Measurements from ENCODE around the gene MAU2. TPM values are rescaled to one million over a fixed set of nuclear protein-coding genes. Genes with fewer than 3 reads are reported as not detected.

The MAU2 gene
- total and polyA plus RNA-seq, 2 of the 13 experiments (the other 11 are each of a cell fraction or from before 2014, with no cell fraction given): 16.8 to 33.8 TPM

DNA sequence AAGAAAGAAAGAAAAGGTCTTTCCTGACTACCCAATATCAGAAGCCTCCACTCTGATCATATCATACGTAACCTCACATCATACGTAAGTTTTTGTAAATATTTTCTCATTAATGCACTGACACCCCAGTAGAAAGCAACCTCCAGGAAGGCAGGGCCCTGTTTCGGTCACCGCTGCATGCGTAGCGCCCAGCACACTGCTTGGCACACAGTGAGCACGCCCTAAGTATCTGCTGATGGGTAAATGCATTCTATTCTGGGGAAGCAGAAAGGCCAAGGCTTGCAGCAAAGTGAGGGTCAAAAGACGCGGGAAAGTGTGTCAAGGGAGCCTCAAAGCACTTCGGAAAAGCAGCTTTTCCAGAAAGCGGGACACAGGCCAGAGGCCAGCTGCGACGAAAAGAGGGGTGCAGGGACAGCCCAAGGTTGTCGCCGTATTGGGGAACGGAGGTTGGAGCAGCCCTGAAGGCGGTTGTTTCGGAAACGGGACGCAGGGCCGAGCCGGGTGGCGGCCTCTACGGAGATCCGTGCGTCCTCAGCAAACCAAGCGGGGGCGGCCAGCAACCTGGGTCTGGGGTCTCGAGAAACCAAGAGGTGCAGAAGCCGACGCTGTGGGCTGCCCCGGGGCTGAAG is 783 bp upstream of the MAU2 start:
- H3K27ac ChIP-seq (ENCODE audit: extremely low read length, insufficient read depth, low read length): peak overlapping the region; percentile 85
- peak overlapping the region; percentile 82 to 100 (median 95) for H3K4me3 ChIP-seq (replicated peaks in 1 of 3; ENCODE audit: insufficient read depth in 1 of 3, low read depth in 2 of 3, low read length in 3 of 3)
- H2AFZ ChIP-seq (ENCODE audit: low read length): no peak overlapping the region
- BruUV-seq (replicated peaks): TSS peak; percentile 70
- peaks cover 26% of the 10 kb centered on the region for H3K4me1 ChIP-seq (ENCODE audit: insufficient read depth, low read length)
- DNase-seq (ENCODE audit: low spot score): no peak
- H3K27me3 ChIP-seq (ENCODE audit: control insufficient read depth in 1 of 2, insufficient read depth in 2 of 2, low read length in 2 of 2): no peaks in the 10 kb centered on the region; a peak in 1 of 5 replicates
- no peak for FAIRE-seq
- CTCF ChIA-PET (ENCODE audit: low intra/inter-chr PET ratio, low total read pairs): interaction anchor here (1.0 kb wide), 1 partner anchor 23 kb away, joined by 3 read pairs; no protein-coding TSS in a partner anchor
- H3K9me3 ChIP-seq (ENCODE audit: low read length): no peaks in the 10 kb centered on the region
- H3K79me2 ChIP-seq (ENCODE audit: insufficient read depth, low read length): peaks cover 44% of the 10 kb centered on the region
- 0 out of 2 replicates have a peak, but pooled peaks cover 3% of the 10 kb centered on the region for H4K20me1 ChIP-seq (ENCODE audit: insufficient read depth, low read length)
- intact Hi-C loops (cut with micrococcal nuclease; ENCODE audit: unreplicated experiment) (loop anchor here (2.0 to 5.0 kb wide), 2 partner anchors 48 to 127 kb away; partner anchors contain the start of genes BORCS8, RFXANK and TM6SF2), in situ Hi-C loops (cut with HindIII; ENCODE audit: extremely low pct_ligation_motif_present, low pct_unique_long_range_greater_than_20kb) (no loop called here)
- peaks cover 16 to 30% of the 10 kb centered on the region in 2 experiments for H3K36me3 ChIP-seq (replicated peaks in 1 of 2; ENCODE audit: control insufficient read depth in 1 of 2, insufficient read depth in 2 of 2, low read length in 2 of 2)
- H3K9ac ChIP-seq (ENCODE audit: insufficient read depth, low read depth, low read length): peak overlapping the region; percentile 98
- WGBS (ENCODE audit: low lambda C conversion rate): 2% methylated on average over 23 of the region's 32 CpGs
- H3K4me2 ChIP-seq (ENCODE audit: low read depth, low read length): peak overlapping the region; percentile 97
- peak; percentile 18 for ATAC-seq
- POLR2A ChIA-PET: interaction anchor here (1.5 kb wide), 1 partner anchor 45 kb away, joined by 3 read pairs; no protein-coding TSS in a partner anchor
- no peak for TF ChIP-seq SIX4 (CRISPR knock-in tag; IDR thresholded peaks at IDR 0.05)
- no peak for TF ChIP-seq ZNF777 (CRISPR knock-in tag; IDR thresholded peaks at IDR 0.05)
- TF ChIP-seq ZFP36L2 (CRISPR knock-in tag; IDR thresholded peaks at IDR 0.05): no peak
- TF ChIP-seq RARG (CRISPR knock-in tag; IDR thresholded peaks at IDR 0.05; ENCODE audit: low read depth): no peak
- no peak for TF ChIP-seq SP140L (CRISPR knock-in tag; IDR thresholded peaks at IDR 0.05; ENCODE audit: borderline replicate concordance)
- TF ChIP-seq, protein P1, sequence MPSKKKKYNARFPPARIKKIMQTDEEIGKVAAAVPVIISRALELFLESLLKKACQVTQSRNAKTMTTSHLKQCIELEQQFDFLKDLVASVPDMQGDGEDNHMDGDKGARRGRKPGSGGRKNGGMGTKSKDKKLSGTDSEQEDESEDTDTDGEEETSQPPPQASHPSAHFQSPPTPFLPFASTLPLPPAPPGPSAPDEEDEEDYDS (CRISPR knock-in tag; IDR thresholded peaks at IDR 0.05): no peak
- TF ChIP-seq ZNF800 (CRISPR knock-in tag; IDR thresholded peaks at IDR 0.05): no peak
- no peak for TF ChIP-seq RBM22 (optimal IDR thresholded peaks at IDR 0.05; ENCODE audit: low read length)
- TF ChIP-seq ZNF446 (CRISPR knock-in tag; IDR thresholded peaks at IDR 0.05): no peak
- TF ChIP-seq NBN (conservative IDR thresholded peaks at IDR 0.05): no peak
- TF ChIP-seq ZNF317 (CRISPR knock-in tag; IDR thresholded peaks at IDR 0.05): peak; percentile 60; the same call in 1 of the 2 replicates
- no peak for TF ChIP-seq CC2D1A (CRISPR knock-in tag; IDR thresholded peaks at IDR 0.05)
- TF ChIP-seq, protein P2, sequence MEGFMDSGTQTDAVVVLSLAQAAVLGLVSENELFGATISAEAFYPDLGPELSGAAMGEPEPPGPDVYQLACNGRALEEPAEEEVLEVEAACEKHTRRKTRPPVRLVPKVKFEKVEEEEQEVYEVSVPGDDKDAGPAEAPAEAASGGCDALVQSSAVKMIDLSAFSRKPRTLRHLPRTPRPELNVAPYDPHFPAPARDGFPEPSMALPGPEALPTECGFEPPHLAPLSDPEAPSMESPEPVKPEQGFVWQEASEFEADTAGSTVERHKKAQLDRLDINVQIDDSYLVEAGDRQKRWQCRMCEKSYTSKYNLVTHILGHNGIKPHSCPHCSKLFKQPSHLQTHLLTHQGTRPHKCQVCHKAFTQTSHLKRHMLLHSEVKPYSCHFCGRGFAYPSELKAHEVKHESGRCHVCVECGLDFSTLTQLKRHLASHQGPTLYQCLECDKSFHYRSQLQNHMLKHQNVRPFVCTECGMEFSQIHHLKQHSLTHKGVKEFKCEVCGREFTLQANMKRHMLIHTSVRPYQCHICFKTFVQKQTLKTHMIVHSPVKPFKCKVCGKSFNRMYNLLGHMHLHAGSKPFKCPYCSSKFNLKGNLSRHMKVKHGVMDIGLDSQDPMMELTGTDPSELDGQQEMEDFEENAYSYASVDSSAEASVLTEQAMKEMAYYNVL (CRISPR knock-in tag; IDR thresholded peaks at IDR 0.05; ENCODE audit: borderline replicate concordance): 0 out of 2 replicates have a peak, but pooled peaks have one; percentile 34
- TF ChIP-seq, protein P3, sequence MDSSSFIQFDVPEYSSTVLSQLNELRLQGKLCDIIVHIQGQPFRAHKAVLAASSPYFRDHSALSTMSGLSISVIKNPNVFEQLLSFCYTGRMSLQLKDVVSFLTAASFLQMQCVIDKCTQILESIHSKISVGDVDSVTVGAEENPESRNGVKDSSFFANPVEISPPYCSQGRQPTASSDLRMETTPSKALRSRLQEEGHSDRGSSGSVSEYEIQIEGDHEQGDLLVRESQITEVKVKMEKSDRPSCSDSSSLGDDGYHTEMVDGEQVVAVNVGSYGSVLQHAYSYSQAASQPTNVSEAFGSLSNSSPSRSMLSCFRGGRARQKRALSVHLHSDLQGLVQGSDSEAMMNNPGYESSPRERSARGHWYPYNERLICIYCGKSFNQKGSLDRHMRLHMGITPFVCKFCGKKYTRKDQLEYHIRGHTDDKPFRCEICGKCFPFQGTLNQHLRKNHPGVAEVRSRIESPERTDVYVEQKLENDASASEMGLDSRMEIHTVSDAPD (CRISPR knock-in tag; IDR thresholded peaks at IDR 0.05): no peak
- no peak for TF ChIP-seq ZNF431 (CRISPR knock-in tag; IDR thresholded peaks at IDR 0.05; ENCODE audit: borderline replicate concordance, low read depth)
- TF ChIP-seq STAT5B (CRISPR knock-in tag; IDR thresholded peaks at IDR 0.05): 0 out of 2 replicates have a peak, but pooled peaks have one; percentile 37
- TF ChIP-seq TAF15 (IDR thresholded peaks at IDR 0.05; ENCODE audit: low read depth, low read length, poor library complexity, severe bottlenecking): no peak
- TF ChIP-seq BRF2 (CRISPR knock-in tag; IDR thresholded peaks at IDR 0.05): no peak

Measured in HepG2 (cell line).